HepG2 (cell line): ENCODE measurements around the gene OLFM3. TPM values are rescaled to one million over a fixed set of nuclear protein-coding genes. Genes with fewer than 3 reads are reported as not detected.

ENCODE experiments used
- ATAC-seq: fragments of 200-7000 bp; cut with Tn5 transposase; 3 replicates; pipeline ENCODE4 v1.9.1; 2020; ENCODE audit warnings: mild to moderate bottlenecking, moderate library complexity
- BruUV-seq: library from RNA; stranded (reverse); fragments of 400-500 nt; replicated peaks from 2 replicates; lab custom pipeline; 2021; lab: Mats Ljungman, UMichigan
- CTCF ChIA-PET: fragments of 300-600 bp; formaldehyde crosslinking; extraction: SDS; loops from one replicate; lab custom pipeline; 2021; ENCODE audit warnings: low total read pairs, inconsistent platforms, low intra/inter-chr PET ratio; lab: Yijun Ruan, JAX
- POLR2A ChIA-PET: fragments of 350-600 bp; sonication (Branson Sonifier 250); formaldehyde crosslinking; loops from one replicate; lab custom pipeline; 2020; ENCODE audit warnings: antibody characterized with exemption, inconsistent platforms; lab: Yijun Ruan, JAX
- DNase-seq: peaks from one replicate; pipeline ENCODE4 v3.0.0-alpha.2; 2015; ENCODE audit warnings: low spot score
- FAIRE-seq: peaks from 3 replicates; lab custom pipeline; 2011; peaks lifted over from hg19 to GRCh38; lab: Jason Lieb, UNC
- H2AFZ ChIP-seq: one replicate; pipeline ENCODE4 v1.6.1; 2011; ENCODE audit warnings: low read length, inconsistent platforms
- H3K27ac ChIP-seq: fragments of 300-600 bp; 3 replicates; pipeline ENCODE4 v1.8.0; 2011; ENCODE audit warnings: mixed run types, mild to moderate bottlenecking, mixed read lengths, low read length, inconsistent platforms; ENCODE audit not compliant: insufficient read depth; ENCODE audit errors: extremely low read length
- H3K27me3 ChIP-seq, 2 experiments: fragments of 200-600 bp in 1 of 2; 2 replicates in 1 of 2; 3 replicates in 1 of 2; pipeline versions ENCODE4 v1.6.0 to v1.8.0; 2011; ENCODE audit warnings: low read length in 2 of 2, mild to moderate bottlenecking in 2 of 2, moderate library complexity in 2 of 2, inconsistent platforms in 1 of 2; ENCODE audit not compliant: insufficient read depth in 2 of 2, control insufficient read depth in 1 of 2
- H3K36me3 ChIP-seq, 2 experiments: fragments of 200-600 bp in 1 of 2; replicated peaks in 1 of 2; 2 replicates in 1 of 2; 3 replicates in 1 of 2; pipeline versions ENCODE4 v1.5.1 to v1.8.0; 2011; ENCODE audit warnings: low read length in 2 of 2, inconsistent platforms in 1 of 2; ENCODE audit not compliant: insufficient read depth in 2 of 2, control insufficient read depth in 1 of 2
- H3K4me1 ChIP-seq: 2 replicates; pipeline ENCODE4 v1.5.1; 2012; ENCODE audit warnings: low read length, inconsistent platforms; ENCODE audit not compliant: insufficient read depth
- H3K4me2 ChIP-seq: 2 replicates; pipeline ENCODE4 v1.6.0; 2011; ENCODE audit warnings: low read depth, low read length, inconsistent platforms
- H3K4me3 ChIP-seq, 3 experiments: fragments of 200-600 bp in 1 of 3; sonication (generic), shearing (Covaris generic) in 1 of 3; replicated peaks in 1 of 3; 2 replicates each; pipeline ENCODE4 v1.5.1; 2011 to 2016; ENCODE audit warnings: low read length in 3 of 3, inconsistent platforms in 2 of 3, low read depth in 2 of 3, mild to moderate bottlenecking in 2 of 3, control low read depth in 1 of 3, mixed read lengths in 1 of 3; ENCODE audit not compliant: insufficient read depth in 1 of 3
- H3K79me2 ChIP-seq: one replicate; pipeline ENCODE4 v1.6.1; 2011; ENCODE audit warnings: low read length, inconsistent platforms; ENCODE audit not compliant: insufficient read depth
- H3K9ac ChIP-seq: 2 replicates; pipeline ENCODE4 v1.6.0; 2011; ENCODE audit warnings: mild to moderate bottlenecking, low read depth, low read length, inconsistent platforms; ENCODE audit not compliant: insufficient read depth
- H3K9me3 ChIP-seq: 2 replicates; pipeline ENCODE4 v1.5.1; 2012; ENCODE audit warnings: mild to moderate bottlenecking, low read length
- H4K20me1 ChIP-seq: 2 replicates; pipeline ENCODE4 v1.6.0; 2011; ENCODE audit warnings: inconsistent platforms, mild to moderate bottlenecking, low read length, moderate library complexity; ENCODE audit not compliant: insufficient read depth
- SNAI1 ChIP-seq: sonication (generic); formaldehyde crosslinking; IDR thresholded peaks from 2 replicates; pipeline ENCODE4 v1.5.0; 2020; ENCODE audit warnings: mild to moderate bottlenecking, missing genetic modification reagents, borderline replicate concordance
- TBL1XR1 ChIP-seq: fragments of 150-350 bp; IDR thresholded peaks from 2 replicates; pipeline ENCODE4 v1.6.1; 2014; ENCODE audit warnings: borderline replicate concordance, low read length; ENCODE audit not compliant: partially characterized antibody
- ZSCAN31 ChIP-seq: sonication (generic); formaldehyde crosslinking; IDR thresholded peaks from 2 replicates; pipeline ENCODE4 v1.5.0; 2020; ENCODE audit warnings: low read depth, mild to moderate bottlenecking, missing genetic modification reagents
- WGBS: methylation state at CpG from one replicate; pipeline ENCODE4 v1.1.6; 2017; ENCODE audit warnings: low lambda C conversion rate; 5-methylcytosine and 5-hydroxymethylcytosine counted together
- in situ Hi-C: cut with HindIII; loops from 2 replicates; pipeline ENCODE4 v1.10.0; 2017; ENCODE audit warnings: low pct_unique_long_range_greater_than_20kb; ENCODE audit not compliant: extremely low pct_ligation_motif_present
- intact Hi-C: fragments of 100-400 bp; cut with micrococcal nuclease; formaldehyde crosslinking; loops from one replicate; pipeline ENCODE4 v1.10.0; 2022; ENCODE audit not compliant: unreplicated experiment
- polyA plus RNA-seq, 8 experiments: library from polyadenylated mRNA; depleted of rRNA in 3 of 8; stranded (reverse) in 7 of 8; unstranded in 1 of 8; fragments of >200 nt; fragmentation: Illumina TruSeq in 4 of 8; extraction: Trizol in 4 of 8; gene quantifications; 2 replicates each; pipeline versions ENCODE4 v1.2.1 to v1.2.3, GENCODE V29; 2011 to 2016; ENCODE audit warnings: low read depth in 4 of 8, missing spikeins in 1 of 8, mixed read lengths in 1 of 8; ENCODE audit not compliant: insufficient read depth in 1 of 8
- total RNA-seq, 5 experiments: library from RNA; depleted of rRNA; stranded (reverse); fragments of >200 nt; fragmentation: Illumina TruSeq; extraction: Trizol; gene quantifications; 2 replicates each; pipeline ENCODE4 v1.2.3, GENCODE V29; 2016; ENCODE audit warnings: low read depth in 1 of 5
- TF ChIP-seq, protein P1 (sequence below), 2 experiments: sonication (generic) in 1 of 2; formaldehyde crosslinking in 1 of 2; IDR thresholded peaks; 2 replicates each; pipeline versions ENCODE4 v1.6.1 to v1.9.0; 2014 to 2022; ENCODE audit warnings: antibody characterized with exemption in 1 of 2, borderline replicate concordance in 1 of 2, inconsistent platforms in 1 of 2, low read depth in 1 of 2, missing genetic modification reagents in 1 of 2
- TF ChIP-seq, protein P2 (sequence below): sonication (generic); formaldehyde crosslinking; IDR thresholded peaks from 2 replicates; pipeline ENCODE4 v1.8.1; 2022; ENCODE audit warnings: low read depth, mild to moderate bottlenecking, missing genetic modification reagents

OLFM3 gene
- total and polyA plus RNA-seq, 2 of the 13 experiments (the other 11 are each of a cell fraction or from before 2014, with no cell fraction given) = not detected

DNA sequence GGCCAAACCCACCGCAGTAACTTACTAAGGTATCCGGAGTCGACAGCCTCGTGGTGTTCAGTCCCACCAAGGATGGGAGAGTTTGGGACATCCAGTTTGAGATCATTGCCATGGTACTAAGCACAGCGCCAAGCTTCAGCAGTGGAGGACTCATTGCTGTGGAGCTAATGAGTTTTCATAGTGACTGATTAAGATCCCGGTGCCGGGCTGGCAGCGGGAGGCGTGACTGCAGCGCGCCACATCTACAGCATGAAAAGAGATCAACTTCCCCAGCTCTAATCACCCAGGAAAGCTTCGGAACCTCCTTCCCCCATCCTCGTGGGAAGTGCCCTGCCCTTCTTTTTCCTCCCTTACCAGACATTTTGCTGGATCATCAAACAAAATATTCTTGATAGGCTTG is 149.9 kb downstream of the OLFM3 start:
- DNase-seq (no peak), FAIRE-seq (no peak), ATAC-seq (no peak)
- Histone ChIP-seq H3K36me3 (no peaks in the 10 kb centered on the region), H3K27me3 (no peaks in the 10 kb centered on the region), H3K27ac (no peak overlapping the region), H3K4me3 (no peak overlapping the region), H3K79me2 (no peaks in the 10 kb centered on the region), H3K4me1 (no peaks in the 10 kb centered on the region), H2AFZ (no peak overlapping the region), H3K4me2 (no peak overlapping the region), H4K20me1 (no peaks in the 10 kb centered on the region), H3K9me3 (no peaks in the 10 kb centered on the region), H3K9ac (no peak overlapping the region)
- POLR2A ChIA-PET = no interaction called here
- BruUV-seq = no TSS peak
- CTCF ChIA-PET = no interaction called here
- TF ChIP-seq SNAI1 (CRISPR knock-in tag) = no peak
- no peak for TF ChIP-seq TBL1XR1
- no peak for TF ChIP-seq ZSCAN31
- TF ChIP-seq, protein P1, sequence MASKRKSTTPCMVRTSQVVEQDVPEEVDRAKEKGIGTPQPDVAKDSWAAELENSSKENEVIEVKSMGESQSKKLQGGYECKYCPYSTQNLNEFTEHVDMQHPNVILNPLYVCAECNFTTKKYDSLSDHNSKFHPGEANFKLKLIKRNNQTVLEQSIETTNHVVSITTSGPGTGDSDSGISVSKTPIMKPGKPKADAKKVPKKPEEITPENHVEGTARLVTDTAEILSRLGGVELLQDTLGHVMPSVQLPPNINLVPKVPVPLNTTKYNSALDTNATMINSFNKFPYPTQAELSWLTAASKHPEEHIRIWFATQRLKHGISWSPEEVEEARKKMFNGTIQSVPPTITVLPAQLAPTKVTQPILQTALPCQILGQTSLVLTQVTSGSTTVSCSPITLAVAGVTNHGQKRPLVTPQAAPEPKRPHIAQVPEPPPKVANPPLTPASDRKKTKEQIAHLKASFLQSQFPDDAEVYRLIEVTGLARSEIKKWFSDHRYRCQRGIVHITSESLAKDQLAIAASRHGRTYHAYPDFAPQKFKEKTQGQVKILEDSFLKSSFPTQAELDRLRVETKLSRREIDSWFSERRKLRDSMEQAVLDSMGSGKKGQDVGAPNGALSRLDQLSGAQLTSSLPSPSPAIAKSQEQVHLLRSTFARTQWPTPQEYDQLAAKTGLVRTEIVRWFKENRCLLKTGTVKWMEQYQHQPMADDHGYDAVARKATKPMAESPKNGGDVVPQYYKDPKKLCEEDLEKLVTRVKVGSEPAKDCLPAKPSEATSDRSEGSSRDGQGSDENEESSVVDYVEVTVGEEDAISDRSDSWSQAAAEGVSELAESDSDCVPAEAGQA (IDR thresholded peaks at IDR 0.05; ENCODE audit: low read depth) = no peak
- TF ChIP-seq, protein P1 (CRISPR knock-in tag; IDR thresholded peaks at IDR 0.05; ENCODE audit: borderline replicate concordance) = no peak
- TF ChIP-seq, protein P2, sequence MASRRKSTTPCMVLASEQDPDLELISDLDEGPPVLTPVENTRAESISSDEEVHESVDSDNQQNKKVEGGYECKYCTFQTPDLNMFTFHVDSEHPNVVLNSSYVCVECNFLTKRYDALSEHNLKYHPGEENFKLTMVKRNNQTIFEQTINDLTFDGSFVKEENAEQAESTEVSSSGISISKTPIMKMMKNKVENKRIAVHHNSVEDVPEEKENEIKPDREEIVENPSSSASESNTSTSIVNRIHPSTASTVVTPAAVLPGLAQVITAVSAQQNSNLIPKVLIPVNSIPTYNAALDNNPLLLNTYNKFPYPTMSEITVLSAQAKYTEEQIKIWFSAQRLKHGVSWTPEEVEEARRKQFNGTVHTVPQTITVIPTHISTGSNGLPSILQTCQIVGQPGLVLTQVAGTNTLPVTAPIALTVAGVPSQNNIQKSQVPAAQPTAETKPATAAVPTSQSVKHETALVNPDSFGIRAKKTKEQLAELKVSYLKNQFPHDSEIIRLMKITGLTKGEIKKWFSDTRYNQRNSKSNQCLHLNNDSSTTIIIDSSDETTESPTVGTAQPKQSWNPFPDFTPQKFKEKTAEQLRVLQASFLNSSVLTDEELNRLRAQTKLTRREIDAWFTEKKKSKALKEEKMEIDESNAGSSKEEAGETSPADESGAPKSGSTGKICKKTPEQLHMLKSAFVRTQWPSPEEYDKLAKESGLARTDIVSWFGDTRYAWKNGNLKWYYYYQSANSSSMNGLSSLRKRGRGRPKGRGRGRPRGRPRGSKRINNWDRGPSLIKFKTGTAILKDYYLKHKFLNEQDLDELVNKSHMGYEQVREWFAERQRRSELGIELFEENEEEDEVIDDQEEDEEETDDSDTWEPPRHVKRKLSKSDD (CRISPR knock-in tag) = no peak
- WGBS = 59% methylated on average over 9 of the region's 13 CpGs
- in situ Hi-C loops (no loop called here), intact Hi-C loops (no loop called here)
